Frontal cortex (tissue), 4 donors: ENCODE results near the gene SSC5D. TPM values are rescaled to one million over a fixed set of nuclear protein-coding genes. Genes with fewer than 3 reads are reported as not detected.
"Not testable (repeated sequence)": the region's sequence is repeated elsewhere in the genome, so short reads cannot be mapped to it uniquely, and the experiment has no call there.

Experiments used
- DNase-seq, 2 donors: peaks; one replicate each; pipeline ENCODE4 v3.0.0; 2012; ENCODE audit warnings: low spot score in 2 of 2
- FAIRE-seq: peaks from 2 replicates; lab custom pipeline; 2012; peaks lifted over from hg19 to GRCh38; lab: Jason Lieb, UNC
- total RNA-seq: library from RNA; depleted of rRNA; stranded (reverse); fragments of >200 nt; gene quantifications from one replicate; pipeline ENCODE4 v1.2.3, GENCODE V29; 2014
- donor health status: control.
- donor health status: control.
- donor health status: control.

SSC5D gene
- under 0.01 TPM for total RNA-seq

DNA sequence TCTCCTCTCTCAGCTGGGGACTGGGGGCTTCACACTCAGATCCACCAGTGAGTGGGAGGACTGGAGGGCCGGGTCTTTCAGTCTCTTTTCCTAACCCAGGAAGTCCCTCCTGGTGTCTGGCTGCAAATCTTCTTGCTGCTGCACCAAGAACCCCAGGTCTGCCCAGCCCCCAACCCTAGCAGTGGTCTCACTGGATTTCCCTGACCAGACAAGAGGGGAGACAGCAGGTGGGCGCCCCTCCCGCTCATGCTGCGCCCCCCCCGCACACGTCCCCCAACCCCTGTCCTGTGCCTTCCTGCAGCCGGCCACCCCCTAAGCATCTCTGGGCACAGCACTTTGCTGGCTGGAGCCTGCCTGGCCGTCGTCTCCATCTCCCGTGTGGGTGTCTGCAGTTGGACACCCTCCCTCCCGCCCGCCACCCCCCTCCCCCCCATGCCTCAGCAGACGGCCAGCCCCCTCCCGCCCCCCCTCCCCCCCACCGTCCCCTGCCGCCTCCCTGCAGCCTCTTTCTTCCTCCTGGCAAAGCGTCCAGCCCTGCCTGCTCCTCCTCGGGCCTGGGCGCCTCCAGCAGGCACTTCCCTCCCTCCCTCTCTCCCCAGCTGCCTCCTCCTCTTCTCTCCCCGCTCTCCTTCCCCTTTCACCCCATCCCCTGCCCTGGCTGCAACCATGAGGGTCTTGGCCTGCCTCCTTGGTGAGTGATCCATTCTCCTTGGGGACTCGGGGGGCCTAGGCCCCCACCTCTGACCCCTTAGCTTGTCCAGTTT, at the start of gene SSC5D:
TSS of gene SSC5D (plus strand) at position 513 of the 764 bp plus-strand sequence. CDS start at position 667, 154 bp downstream.
- FAIRE-seq (no peak), DNase-seq (peak in 1 of 2 donors; percentile 72)

GRCh38 chr19:55439052-55439451, 49.2 kb upstream of the SSC5D start:
- FAIRE-seq (no peak), DNase-seq (no peak)

- DNase-seq = no peak
- FAIRE-seq = no peak
Observed at GRCh38 chr19:55440411-55441105, 47.7 kb upstream of the SSC5D start.

- DNase-seq (no peak), FAIRE-seq (no peak)
Observed at GRCh38 chr19:55441319-55441691, 46.9 kb upstream of the SSC5D start.

- FAIRE-seq = no peak
- no peak for DNase-seq
Observed at GRCh38 chr19:55441692-55442321, 46.4 kb upstream of the SSC5D start.

GRCh38 chr19:55442372-55442961, 45.8 kb upstream of the SSC5D start:
- FAIRE-seq = no peak

DNA sequence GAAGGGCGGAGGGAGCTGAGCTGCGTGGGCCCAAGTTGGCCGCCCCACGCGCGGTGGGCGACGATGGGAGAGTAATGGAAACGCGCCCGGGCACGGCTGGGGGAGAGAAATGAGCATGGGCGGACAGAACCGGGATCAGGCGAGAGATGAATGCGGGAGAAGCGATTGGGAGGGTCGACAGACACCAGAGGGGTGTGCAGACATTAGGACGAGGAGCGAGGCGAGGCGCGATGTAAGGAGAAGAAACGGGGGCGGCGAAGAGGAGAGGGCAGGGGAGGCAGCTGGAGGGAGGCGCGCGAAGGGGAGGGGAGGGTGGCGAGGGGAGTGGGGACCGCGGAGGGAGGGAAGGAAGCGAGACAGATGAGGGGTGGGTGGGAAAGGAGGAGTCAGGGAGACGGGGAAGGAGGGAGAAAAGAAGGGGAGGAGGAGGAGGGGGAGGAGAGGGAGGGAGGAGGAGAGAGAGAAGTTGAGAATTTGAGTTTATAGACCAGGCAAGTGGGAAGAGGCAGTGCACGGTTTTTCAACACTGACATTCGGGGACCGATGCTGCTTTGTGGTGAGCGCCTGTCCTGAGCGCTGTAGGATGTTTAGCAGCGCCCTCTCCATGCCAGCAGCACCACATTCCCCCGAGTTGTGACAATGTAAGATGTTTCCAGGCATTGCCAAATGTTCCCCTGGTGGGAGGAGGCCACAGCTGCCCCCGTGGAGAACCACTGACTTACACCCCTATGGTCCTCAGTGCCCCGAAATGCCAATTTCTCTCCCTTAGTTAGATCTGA, 45.0 kb upstream of the SSC5D start, which contains the start of gene SHISA7:
TSS of gene SHISA7 (minus strand) at position 256 of the 779 bp plus-strand sequence. CDS start 437 bp downstream, outside the sequence.
- DNase-seq = peak; percentile 62 to 78
- FAIRE-seq = no peak

More at GRCh38 chr19:55442372-55442961, 45.8 kb upstream of the SSC5D start:
- DNase-seq = peak; percentile 64 to 79

DNA sequence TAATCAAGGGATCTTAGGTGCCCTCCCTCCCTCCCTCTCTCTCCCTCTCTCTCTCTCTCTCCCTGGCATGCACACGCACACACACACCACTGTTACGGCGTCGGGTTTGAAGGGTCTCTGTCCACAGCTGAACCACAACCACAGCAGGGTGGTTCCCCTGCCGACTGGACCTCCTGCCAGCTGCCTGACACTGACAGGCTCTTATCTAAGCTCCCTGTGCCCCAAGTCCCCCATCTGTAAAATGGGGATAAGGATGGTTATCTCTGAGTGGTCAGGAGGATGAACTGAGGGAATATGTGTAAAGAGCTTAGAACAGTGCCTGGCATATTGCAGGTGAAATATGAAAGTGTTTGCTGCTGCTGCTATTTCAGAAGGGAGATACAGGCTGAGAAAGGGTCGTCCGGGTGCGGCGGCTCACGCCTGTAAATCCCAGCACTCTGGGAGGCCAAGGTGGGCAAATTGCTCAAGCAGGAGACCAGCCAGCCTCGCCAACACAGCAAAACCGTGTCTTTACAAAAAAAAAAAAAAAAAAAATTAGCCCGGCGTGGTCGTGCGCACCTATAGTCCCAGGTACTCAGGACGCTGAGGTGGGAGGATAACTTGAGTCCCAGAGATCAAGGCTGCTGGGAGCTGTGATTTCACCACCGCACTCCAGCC, 44.3 kb upstream of the SSC5D start:
- FAIRE-seq = no peak
- no peak for DNase-seq

DNA sequence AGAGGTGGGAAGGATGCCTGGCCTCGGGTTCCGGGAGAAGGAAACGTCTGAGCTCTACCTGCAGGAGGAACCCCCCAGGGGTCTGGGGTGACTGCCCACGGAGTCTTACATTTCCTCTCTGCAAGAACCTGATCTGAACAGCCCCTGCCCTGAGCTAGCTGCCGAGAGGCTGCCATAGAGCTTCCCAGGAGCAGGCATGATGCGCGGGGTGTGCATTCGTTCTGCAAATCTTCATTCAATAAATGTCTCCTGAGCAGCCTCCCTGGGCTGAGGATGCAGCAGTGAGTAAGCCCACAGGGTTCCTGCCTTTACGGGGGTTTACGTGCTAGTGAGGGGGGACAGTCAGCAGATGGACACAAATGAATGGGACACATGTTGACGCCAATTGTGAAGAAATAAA, 43.6 kb upstream of the SSC5D start:
- FAIRE-seq (no peak), DNase-seq (no peak)

DNA sequence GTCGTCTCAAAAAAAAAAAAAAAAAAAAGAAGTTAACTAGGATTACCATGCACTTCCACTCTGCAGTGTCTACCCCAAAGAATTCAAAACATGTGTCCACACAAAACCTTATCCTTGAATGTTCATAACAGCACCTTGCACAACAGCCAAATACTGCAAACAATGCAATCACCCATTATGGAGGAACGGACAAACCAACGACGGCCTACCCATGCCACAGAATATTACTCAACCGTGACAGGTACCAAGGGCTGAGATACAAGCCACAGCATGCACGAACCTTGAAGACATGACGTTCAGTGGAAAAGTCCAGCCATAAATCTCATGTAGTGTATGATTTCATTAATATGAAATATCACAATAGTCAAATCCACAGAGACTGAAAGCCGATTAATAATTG, 42.2 kb upstream of the SSC5D start:
- no peak for FAIRE-seq
- no peak for DNase-seq

GRCh38 chr19:55447421-55448174, 40.6 kb upstream of the SSC5D start:
- DNase-seq = peak; percentile 71
- FAIRE-seq = no peak

DNA sequence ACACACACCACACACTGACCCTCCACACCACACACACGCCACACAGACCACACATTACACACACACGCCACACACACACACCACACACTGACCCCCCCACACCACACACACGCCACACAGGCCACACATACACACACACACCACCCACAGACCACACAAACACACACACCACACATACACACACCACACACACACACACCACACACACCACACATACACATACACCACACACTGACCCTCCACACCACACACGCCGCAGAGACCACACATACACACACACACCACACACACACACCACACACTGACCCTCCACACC, 40.1 kb upstream of the SSC5D start:
- not testable (repeated sequence) for DNase-seq

GRCh38 chr19:55449469-55449868, 38.8 kb upstream of the SSC5D start:
- DNase-seq = no peak
- FAIRE-seq = no peak

More for the DNA sequence above, 40.1 kb upstream of the SSC5D start:
- not testable (repeated sequence) for FAIRE-seq

- no peak for FAIRE-seq
- peak in 1 of 2 donors; percentile 59 for DNase-seq
Observed at GRCh38 chr19:55451163-55451964, 36.9 kb upstream of the SSC5D start.

- DNase-seq = peak; percentile 63 to 77
Observed at GRCh38 chr19:55451965-55452748, 36.1 kb upstream of the SSC5D start.

DNA sequence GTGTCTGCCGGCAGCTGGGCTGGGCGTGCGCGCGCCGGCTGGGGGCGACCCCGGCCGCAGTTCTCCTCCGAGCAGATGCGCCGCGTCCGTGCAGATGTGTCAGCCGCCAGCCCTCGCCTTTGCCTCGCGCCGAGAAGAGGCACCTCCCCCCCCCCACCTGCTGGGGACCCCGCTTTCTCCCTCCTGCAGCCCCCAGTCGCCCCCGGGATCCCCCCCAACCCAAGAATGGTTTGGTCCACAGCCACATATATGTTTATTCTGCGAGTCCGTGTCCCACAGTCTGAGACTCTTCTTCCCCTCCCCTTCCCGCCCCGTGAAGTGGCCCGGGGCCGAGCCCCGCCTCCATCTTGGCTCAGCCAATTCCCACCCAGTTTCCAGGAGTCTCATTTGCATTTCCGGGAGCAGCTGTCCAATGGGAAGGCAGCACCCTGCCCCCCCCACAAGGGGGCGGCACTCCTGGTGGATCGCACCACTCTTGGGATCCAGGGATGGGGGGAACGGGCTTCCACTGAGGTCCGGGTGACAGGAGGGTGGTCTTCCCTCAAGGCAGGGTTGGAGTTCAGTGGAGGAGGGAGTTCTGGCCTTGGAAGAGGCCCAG, 35.4 kb upstream of the SSC5D start:
- DNase-seq (peak; percentile 93 to 96), FAIRE-seq (peak; percentile 43)

More at GRCh38 chr19:55451965-55452748, 36.1 kb upstream of the SSC5D start:
- no peak for FAIRE-seq
